T-helper 1 cell treated with Interleukin-12 subunit alpha and Interleukin-12 subunit beta and Interleukin-4 antibody, amounts not matched to agents 30 ng/mL and 1 ng/mL, for 36 hours (primary cell): ENCODE data around the gene ZNF701. TPM values are rescaled to one million over a fixed set of nuclear protein-coding genes. Genes with fewer than 3 reads are reported as not detected.
"Not testable (repeated sequence)": the region's sequence is repeated elsewhere in the genome, so short reads cannot be mapped to it uniquely, and the experiment has no call there.

Experiments used
- intact Hi-C: fragments of 100-400 bp; cut with micrococcal nuclease; formaldehyde crosslinking; loops from one replicate; pipeline ENCODE4 v1.15.1; 2024
- total RNA-seq: library from RNA; stranded (reverse); gene quantifications from 2 replicates; pipeline ENCODE4 v1.2.3, GENCODE V29; 2022

Gene ZNF701
- 26.8 and 29.1 TPM in 2 replicates for total RNA-seq

- intact Hi-C loops: loop anchor here (1.0 to 5.0 kb wide), 18 partner anchors 31 to 533 kb away; partner anchors contain the start of genes ZNF160, ZNF432, ZNF468 and ZNF600
Measured at GRCh38 chr19:52570000-52570861, at the start of gene ZNF701. Gene ZNF701 (plus strand): TSS chr19:52570287. CDS start chr19:52574148, 3,861 bp downstream.

GRCh38 chr19:52522551-52522950 is 47.5 kb upstream of the ZNF701 start:
- intact Hi-C loops: no loop called here

GRCh38 chr19:52524086-52524485 is 46.0 kb upstream of the ZNF701 start:
- intact Hi-C loops: no loop called here

- intact Hi-C loops: loop anchor here (1.0 to 5.0 kb wide), 23 partner anchors 8 to 1340 kb away; partner anchors contain the start of genes MYADM, ZNF160, ZNF320 and ZNF480
Measured at GRCh38 chr19:52527134-52527955, 42.7 kb upstream of the ZNF701 start, which contains the start of gene ZNF808. Gene ZNF808 (plus strand): TSS chr19:52527668. CDS start chr19:52543285, 15,617 bp downstream.

GRCh38 chr19:52527956-52528351 is 42.1 kb upstream of the ZNF701 start:
- intact Hi-C loops: loop anchor here (1.0 to 5.0 kb wide), 23 partner anchors 7 to 1339 kb away; partner anchors contain the start of genes MYADM, ZNF160, ZNF320 and ZNF480

- intact Hi-C loops: no loop called here
Measured at GRCh38 chr19:52532480-52532879, 37.6 kb upstream of the ZNF701 start.

- intact Hi-C loops: loop anchor here (2.0 kb wide), 1 partner anchor 197 kb away; the partner anchor contains the start of gene ZNF610
Measured at GRCh38 chr19:52533901-52534300, 36.2 kb upstream of the ZNF701 start.

- intact Hi-C loops: loop anchor here (1.0 to 5.0 kb wide), 8 partner anchors 8 to 932 kb away; partner anchors contain the start of genes ZNF160, ZNF525, ZNF610 and ZNF611
Measured at GRCh38 chr19:52535385-52535770, 34.7 kb upstream of the ZNF701 start.

- intact Hi-C loops: loop anchor here (1.0 to 5.0 kb wide), 10 partner anchors 9 to 931 kb away; partner anchors contain the start of genes ZNF160, ZNF525, ZNF610 and ZNF611
Measured at GRCh38 chr19:52535771-52536447, 34.2 kb upstream of the ZNF701 start.

- intact Hi-C loops: loop anchor here (1.0 to 5.0 kb wide), 3 partner anchors 34 to 931 kb away; partner anchors contain the start of genes ZNF701 and ZNF813
Measured at GRCh38 chr19:52536448-52536800, 33.7 kb upstream of the ZNF701 start.

GRCh38 chr19:52538815-52539214 is 31.3 kb upstream of the ZNF701 start:
- intact Hi-C loops: loop anchor here (5.0 kb wide), 1 partner anchor 928 kb away; the partner anchor contains the start of gene ZNF813

- intact Hi-C loops: not testable (repeated sequence)
Measured at GRCh38 chr19:52541176-52541575, 28.9 kb upstream of the ZNF701 start.

- intact Hi-C loops: no loop called here
Measured at GRCh38 chr19:52541608-52542007, 28.5 kb upstream of the ZNF701 start.

- intact Hi-C loops: not testable (repeated sequence)
Measured at GRCh38 chr19:52542541-52542940, 27.5 kb upstream of the ZNF701 start.

GRCh38 chr19:52542984-52543664 is 27.0 kb upstream of the ZNF701 start:
- intact Hi-C loops: no loop called here

- intact Hi-C loops: no loop called here
Measured at GRCh38 chr19:52554216-52554971, 15.7 kb upstream of the ZNF701 start.

GRCh38 chr19:52557231-52557995 is 12.7 kb upstream of the ZNF701 start:
- intact Hi-C loops: no loop called here

GRCh38 chr19:52558732-52559445 is 11.2 kb upstream of the ZNF701 start:
- intact Hi-C loops: not testable (repeated sequence)
